GM12878 (cell line): ENCODE results near the gene CCND2.

Experiments used
- BCLAF1 ChIP-seq: fragments of 450-650 bp; IDR thresholded peaks from 2 replicates; pipeline ENCODE4 v1.6.1; 2017; ENCODE audit warnings: antibody characterized with exemption, mild to moderate bottlenecking, moderate library complexity
- CHD2 ChIP-seq: IDR thresholded peaks from 2 replicates; pipeline ENCODE4 v1.6.1; 2011; ENCODE audit warnings: low read depth, low read length, improper control_type of control experiment, borderline replicate concordance
- CTCF ChIP-seq, 3 experiments: IDR thresholded peaks in 2 of 3; conservative IDR thresholded peaks in 1 of 3; 2 replicates each; pipeline ENCODE4 v1.5.1; 2011; ENCODE audit warnings: low read depth in 3 of 3, low read length in 3 of 3, mild to moderate bottlenecking in 3 of 3, control low read depth in 2 of 3, moderate library complexity in 2 of 3, inconsistent platforms in 1 of 3, mixed read lengths in 1 of 3; ENCODE audit not compliant: control insufficient read depth in 2 of 3, insufficient read depth in 1 of 3; ENCODE audit errors: extremely low read depth in 1 of 3
- PAX5 ChIP-seq: IDR thresholded peaks from 2 replicates; pipeline ENCODE4 v1.6.1; 2011; ENCODE audit warnings: low read depth, low read length, borderline replicate concordance
- POLR2AphosphoS5 ChIP-seq: IDR thresholded peaks from 2 replicates; pipeline ENCODE4 v1.6.1; 2011; ENCODE audit warnings: mild to moderate bottlenecking, low read length, inconsistent platforms

DNA sequence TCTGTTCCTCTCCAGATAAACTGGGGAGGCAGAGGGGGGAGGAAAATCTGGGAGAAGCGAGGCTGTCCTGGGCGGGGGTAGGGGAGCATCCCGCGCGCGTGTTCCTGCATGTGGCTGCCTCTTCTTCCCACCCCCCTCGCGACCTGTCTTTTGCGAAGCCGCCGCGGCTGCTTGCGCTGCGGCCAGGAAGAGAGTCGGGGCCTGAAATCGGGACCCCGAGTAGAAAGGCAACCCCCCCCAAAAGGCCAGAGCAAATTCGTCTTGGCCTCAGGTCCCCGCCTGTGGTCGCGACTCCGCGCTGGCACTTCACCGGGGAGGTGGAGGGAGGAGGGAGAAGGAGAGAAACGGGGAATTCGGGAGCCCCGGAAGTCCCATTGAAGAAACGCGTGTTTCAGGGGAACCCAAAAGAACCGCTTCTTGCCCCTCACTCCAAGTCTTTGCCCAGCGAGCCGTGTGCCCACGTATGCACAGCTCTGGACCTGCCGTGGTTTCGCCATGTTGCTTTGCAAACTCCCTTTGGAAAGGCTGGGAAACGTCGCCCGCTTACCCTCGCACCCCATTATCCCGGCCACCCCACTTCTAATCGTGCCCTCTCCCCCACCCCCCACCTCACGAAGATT, 944 bp downstream of the CCND2 start:
- TF ChIP-seq CHD2 (no peak), BCLAF1 (no peak), CTCF (IDR thresholded peaks at IDR 0.05 in 2 of 3, conservative IDR thresholded peaks at IDR 0.05 in 1 of 3; ENCODE audit: control insufficient read depth in 2 of 3, extremely low read depth in 1 of 3, insufficient read depth in 1 of 3, low read depth in 3 of 3, low read length in 3 of 3) (no peak), PAX5 (no peak), POLR2AphosphoS5 (peak; percentile 52; the same call in 1 of the 2 replicates)
